MCF 10A (cell line): ENCODE results near the gene KRTAP10-7. TPM values are rescaled to one million over a fixed set of nuclear protein-coding genes. Genes with fewer than 3 reads are reported as not detected.
"Not testable (repeated sequence)": the region's sequence is repeated elsewhere in the genome, so short reads cannot be mapped to it uniquely, and the experiment has no call there.

Experiments
- BruUV-seq: library from RNA; stranded (reverse); fragments of 400-500 nt; replicated peaks from 2 replicates; lab custom pipeline; 2021; lab: Mats Ljungman, UMichigan
- CTCF ChIA-PET: fragments of 300-600 bp; sonication (Branson Sonifier 250); formaldehyde crosslinking; extraction: SDS; loops from one replicate; lab custom pipeline; 2021; ENCODE audit warnings: antibody characterized with exemption, inconsistent platforms; lab: Yijun Ruan, JAX
- POLR2A ChIA-PET: fragments of 300-600, 350-650 bp; sonication (Branson Sonifier 250); formaldehyde crosslinking; extraction: SDS; loops from one replicate; lab custom pipeline; 2020; ENCODE audit warnings: antibody characterized with exemption, inconsistent platforms; lab: Yijun Ruan, JAX
- DNase-seq: peaks from one replicate; pipeline ENCODE4 v3.0.0-alpha.2; 2018; ENCODE audit not compliant: unreplicated experiment
- H3K27ac Mint-ChIP-seq: one replicate; pipeline ENCODE4 v1.8.0; 2022; ENCODE audit warnings: mild to moderate bottlenecking, low read depth, mixed read lengths; ENCODE audit not compliant: unreplicated experiment
- H3K27me3 Mint-ChIP-seq: one replicate; pipeline ENCODE4 v1.8.0; 2022; ENCODE audit warnings: mixed read lengths; ENCODE audit not compliant: insufficient read depth, unreplicated experiment
- H3K36me3 Mint-ChIP-seq: one replicate; pipeline ENCODE4 v1.8.0; 2022; ENCODE audit warnings: mild to moderate bottlenecking, moderate library complexity, mixed read lengths; ENCODE audit not compliant: insufficient read depth, unreplicated experiment
- H3K4me1 Mint-ChIP-seq: one replicate; pipeline ENCODE4 v1.8.0; 2022; ENCODE audit warnings: mixed read lengths; ENCODE audit not compliant: insufficient read depth, unreplicated experiment
- H3K4me3 Mint-ChIP-seq: one replicate; pipeline ENCODE4 v1.8.0; 2022; ENCODE audit warnings: mild to moderate bottlenecking, moderate library complexity, mixed read lengths; ENCODE audit not compliant: unreplicated experiment
- H3K9me3 Mint-ChIP-seq: one replicate; pipeline ENCODE4 v1.8.0; 2022; ENCODE audit warnings: mixed read lengths; ENCODE audit not compliant: unreplicated experiment
- intact Hi-C: fragments of 100-400 bp; cut with micrococcal nuclease; formaldehyde crosslinking; loops from 2 replicates; pipeline ENCODE4 v1.14.1; 2022
- total RNA-seq: library from RNA; stranded (reverse); gene quantifications from 2 replicates; pipeline ENCODE4 v1.2.3, GENCODE V29; 2022
- TF ChIP-seq, protein P1 (sequence below): fragments of 200-600 bp; IDR thresholded peaks from one replicate; pipeline ENCODE4 v1.8.0; 2022; ENCODE audit warnings: antibody characterized with exemption, mild to moderate bottlenecking; ENCODE audit not compliant: unreplicated experiment

Gene KRTAP10-7
- total RNA-seq, 1 experiment from 2014 or later = not detected

DNA sequence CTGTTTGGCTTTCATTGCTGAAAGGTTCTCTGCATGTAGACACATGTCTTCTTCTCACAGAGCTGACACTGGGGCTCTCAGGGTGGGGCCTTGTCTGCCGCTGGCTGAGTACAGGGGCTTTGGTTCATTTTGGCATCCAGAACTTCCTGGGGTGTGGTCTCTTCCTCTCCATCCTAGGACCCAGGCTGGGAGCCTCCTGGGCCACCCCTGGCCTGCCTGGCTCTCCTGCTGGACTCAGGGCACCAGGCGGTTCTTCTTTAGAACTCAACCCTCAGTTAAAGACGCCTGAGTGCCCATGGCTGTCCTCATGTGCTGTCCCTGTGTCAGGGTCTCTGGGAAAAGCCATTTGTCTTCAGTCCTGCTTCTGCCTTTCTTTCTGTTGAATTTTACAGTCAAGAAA is 14.5 kb upstream of the KRTAP10-7 start:
- no peak overlapping the region for H3K27ac Mint-ChIP-seq
- H3K36me3 Mint-ChIP-seq = no peaks in the 10 kb centered on the region
- TF ChIP-seq, protein P1, sequence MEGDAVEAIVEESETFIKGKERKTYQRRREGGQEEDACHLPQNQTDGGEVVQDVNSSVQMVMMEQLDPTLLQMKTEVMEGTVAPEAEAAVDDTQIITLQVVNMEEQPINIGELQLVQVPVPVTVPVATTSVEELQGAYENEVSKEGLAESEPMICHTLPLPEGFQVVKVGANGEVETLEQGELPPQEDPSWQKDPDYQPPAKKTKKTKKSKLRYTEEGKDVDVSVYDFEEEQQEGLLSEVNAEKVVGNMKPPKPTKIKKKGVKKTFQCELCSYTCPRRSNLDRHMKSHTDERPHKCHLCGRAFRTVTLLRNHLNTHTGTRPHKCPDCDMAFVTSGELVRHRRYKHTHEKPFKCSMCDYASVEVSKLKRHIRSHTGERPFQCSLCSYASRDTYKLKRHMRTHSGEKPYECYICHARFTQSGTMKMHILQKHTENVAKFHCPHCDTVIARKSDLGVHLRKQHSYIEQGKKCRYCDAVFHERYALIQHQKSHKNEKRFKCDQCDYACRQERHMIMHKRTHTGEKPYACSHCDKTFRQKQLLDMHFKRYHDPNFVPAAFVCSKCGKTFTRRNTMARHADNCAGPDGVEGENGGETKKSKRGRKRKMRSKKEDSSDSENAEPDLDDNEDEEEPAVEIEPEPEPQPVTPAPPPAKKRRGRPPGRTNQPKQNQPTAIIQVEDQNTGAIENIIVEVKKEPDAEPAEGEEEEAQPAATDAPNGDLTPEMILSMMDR = no peak
- H3K27me3 Mint-ChIP-seq = peaks cover 61% of the 10 kb centered on the region
- H3K4me3 Mint-ChIP-seq = no peak overlapping the region
- peaks cover 8% of the 10 kb centered on the region for H3K9me3 Mint-ChIP-seq
- ChIA-PET CTCF (no interaction called here), POLR2A (no interaction called here)
- no peak for DNase-seq
- H3K4me1 Mint-ChIP-seq = no peaks in the 10 kb centered on the region
- BruUV-seq = no TSS peak
- intact Hi-C loops = no loop called here

DNA sequence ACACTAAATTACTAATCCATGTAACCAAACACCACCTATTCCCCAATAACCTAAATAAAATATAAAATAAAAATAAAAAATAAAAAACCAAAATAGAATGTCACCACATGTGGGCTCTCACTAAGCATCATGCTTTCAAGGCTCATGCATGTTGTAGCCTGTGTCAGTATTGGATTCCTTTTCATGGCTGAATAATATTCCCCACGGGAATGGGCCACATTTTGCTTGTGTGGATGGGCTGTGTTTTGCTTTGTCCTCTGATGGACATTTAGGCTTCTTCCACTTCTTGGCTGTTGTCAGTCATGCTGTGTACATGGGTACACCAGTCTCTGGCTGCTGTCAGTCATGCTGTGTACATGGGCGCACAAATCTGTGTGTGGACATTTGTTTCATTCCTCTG is 11.3 kb upstream of the KRTAP10-7 start:
- no peaks in the 10 kb centered on the region for H3K4me1 Mint-ChIP-seq
- peaks cover 5% of the 10 kb centered on the region for H3K36me3 Mint-ChIP-seq
- POLR2A ChIA-PET = no interaction called here
- H3K9me3 Mint-ChIP-seq = no peaks in the 10 kb centered on the region
- CTCF ChIA-PET = no interaction called here
- no peak for DNase-seq
- TF ChIP-seq, protein P1 = no peak
- H3K27ac Mint-ChIP-seq = no peak overlapping the region
- BruUV-seq = no TSS peak
- intact Hi-C loops = no loop called here
- H3K4me3 Mint-ChIP-seq = no peak overlapping the region
- H3K27me3 Mint-ChIP-seq = peaks cover 51% of the 10 kb centered on the region

DNA sequence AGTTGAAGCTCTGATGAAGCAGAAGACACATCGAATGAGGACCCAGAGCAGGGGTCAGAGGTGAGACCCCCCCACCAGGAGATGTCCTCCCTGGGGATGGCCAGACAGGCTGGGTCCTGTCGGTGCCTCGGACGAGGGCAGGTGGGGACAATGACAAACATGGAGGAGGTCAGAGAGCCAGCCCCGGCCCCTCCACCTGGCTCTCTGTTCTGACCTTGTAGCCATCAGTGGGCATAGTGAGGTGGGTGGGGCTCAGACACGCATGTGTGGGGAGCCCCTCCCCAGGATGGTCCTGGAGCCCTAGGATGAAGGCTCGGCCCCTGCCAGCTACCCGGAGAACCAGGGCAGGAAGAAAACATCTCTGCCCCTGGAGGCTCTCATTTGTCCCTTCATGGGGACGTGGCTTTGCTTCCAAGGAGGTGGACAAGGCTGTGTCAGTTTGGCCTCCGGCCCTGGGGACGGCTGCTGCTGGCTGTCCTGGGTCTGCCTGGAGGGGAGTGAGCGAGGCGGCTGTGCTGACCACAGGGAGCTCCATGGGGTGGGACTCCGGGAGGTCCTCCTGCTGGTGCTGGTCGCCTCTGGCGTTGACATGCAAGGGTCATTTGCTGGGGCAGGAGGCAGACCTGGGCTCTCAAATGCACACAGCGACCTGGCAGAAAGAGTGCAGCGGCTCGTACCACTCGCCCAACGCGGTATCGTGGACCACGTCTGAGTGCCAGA is 10.7 kb upstream of the KRTAP10-7 start:
- H3K4me1 Mint-ChIP-seq = no peaks in the 10 kb centered on the region
- no TSS peak for BruUV-seq
- H3K4me3 Mint-ChIP-seq = no peak overlapping the region
- H3K27ac Mint-ChIP-seq = no peak overlapping the region
- peaks cover 45% of the 10 kb centered on the region for H3K27me3 Mint-ChIP-seq
- no peak for DNase-seq
- H3K9me3 Mint-ChIP-seq = no peaks in the 10 kb centered on the region
- ChIA-PET CTCF (interaction anchor here (0.6 kb wide), 1 partner anchor 43 kb away, joined by 4 read pairs; no protein-coding TSS in a partner anchor), POLR2A (no interaction called here)
- H3K36me3 Mint-ChIP-seq = peaks cover 5% of the 10 kb centered on the region
- intact Hi-C loops = no loop called here
- TF ChIP-seq, protein P1 = no peak

DNA sequence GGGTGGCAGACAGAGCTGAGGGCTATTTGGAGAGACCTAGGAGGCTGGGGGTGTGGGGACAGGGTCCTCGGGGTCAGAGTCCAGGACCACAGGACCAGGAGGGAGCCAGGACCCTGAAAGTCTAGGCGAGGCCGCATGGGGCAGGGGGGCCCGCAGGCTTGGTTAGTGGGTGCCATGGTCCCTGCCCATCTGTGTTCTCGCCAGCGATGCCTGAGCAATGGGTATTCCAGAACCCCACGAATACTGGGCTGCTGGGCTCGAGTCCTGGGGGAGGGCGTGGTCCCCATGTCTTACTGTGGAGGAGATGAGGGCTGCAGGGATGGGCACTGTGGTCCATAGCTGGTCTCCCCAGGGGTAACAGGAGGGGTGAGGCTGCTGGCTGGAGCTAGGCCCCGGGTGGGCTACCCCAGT is 10.1 kb upstream of the KRTAP10-7 start:
- Mint-ChIP-seq H3K36me3 (peaks cover 5% of the 10 kb centered on the region), H3K9me3 (no peaks in the 10 kb centered on the region), H3K4me1 (no peaks in the 10 kb centered on the region), H3K4me3 (no peak overlapping the region), H3K27ac (no peak overlapping the region), H3K27me3 (peaks cover 39% of the 10 kb centered on the region)
- no peak for DNase-seq
- intact Hi-C loops = no loop called here
- BruUV-seq = no TSS peak
- ChIA-PET CTCF (interaction anchor here (0.6 kb wide), 2 partner anchors 44 to 358 kb away, joined by 4 read pairs; no protein-coding TSS in a partner anchor), POLR2A (no interaction called here)
- TF ChIP-seq, protein P1 = no peak

DNA sequence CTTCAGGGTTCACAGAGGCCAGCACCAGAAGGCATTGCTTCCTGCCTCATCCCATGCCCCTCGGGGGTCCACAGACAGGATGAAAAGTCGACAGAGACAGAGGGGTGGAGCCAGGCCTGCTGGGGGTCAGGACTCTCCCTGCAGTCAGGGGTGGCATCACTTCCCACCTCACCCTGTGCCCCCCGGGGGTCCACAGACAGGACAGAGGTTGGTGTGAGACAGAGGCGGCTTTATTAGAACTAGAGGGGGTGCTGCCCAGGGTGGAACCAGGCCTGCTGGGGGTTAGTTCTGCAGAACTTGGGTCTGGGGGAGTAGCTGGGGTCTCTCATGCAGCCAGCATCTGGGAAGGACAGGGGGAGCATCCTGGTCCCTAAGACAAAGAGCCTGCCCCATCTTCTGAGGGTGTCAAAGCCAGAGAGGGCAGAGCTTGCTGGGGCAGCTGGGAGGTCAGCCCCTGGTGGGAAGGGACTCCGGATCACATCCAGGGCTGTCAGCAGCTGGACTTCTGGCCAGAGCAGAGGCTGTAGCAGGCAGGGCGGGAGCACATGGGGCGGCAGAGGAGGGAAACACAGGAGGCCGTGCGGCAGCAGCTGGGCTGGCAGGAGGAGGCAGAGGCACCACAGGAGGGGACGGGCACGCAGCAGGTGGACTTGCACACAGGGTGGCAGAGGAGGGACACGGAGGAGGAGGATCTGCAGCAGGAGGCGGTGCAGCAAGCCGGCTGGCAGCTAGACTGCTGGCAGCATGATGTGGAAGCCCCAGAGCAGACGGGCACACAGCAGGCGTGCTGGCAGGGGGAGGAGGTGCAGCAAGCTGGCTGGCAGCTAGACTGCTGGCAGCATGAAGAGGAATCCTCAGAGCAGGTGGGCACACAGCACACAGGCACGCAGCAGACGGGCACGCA is 9.2 kb upstream of the KRTAP10-7 start:
- H3K4me1 Mint-ChIP-seq, POLR2A ChIA-PET, H3K9me3 Mint-ChIP-seq, H3K4me3 Mint-ChIP-seq, H3K27ac Mint-ChIP-seq, BruUV-seq, H3K36me3 Mint-ChIP-seq, intact Hi-C loops, DNase-seq: not testable (repeated sequence)
- CTCF ChIA-PET = interaction anchor here (0.6 kb wide), 2 partner anchors 149 to 357 kb away, joined by 3 to 4 read pairs; no protein-coding TSS in a partner anchor
- H3K27me3 Mint-ChIP-seq = peaks cover 31% of the 10 kb centered on the region

DNA sequence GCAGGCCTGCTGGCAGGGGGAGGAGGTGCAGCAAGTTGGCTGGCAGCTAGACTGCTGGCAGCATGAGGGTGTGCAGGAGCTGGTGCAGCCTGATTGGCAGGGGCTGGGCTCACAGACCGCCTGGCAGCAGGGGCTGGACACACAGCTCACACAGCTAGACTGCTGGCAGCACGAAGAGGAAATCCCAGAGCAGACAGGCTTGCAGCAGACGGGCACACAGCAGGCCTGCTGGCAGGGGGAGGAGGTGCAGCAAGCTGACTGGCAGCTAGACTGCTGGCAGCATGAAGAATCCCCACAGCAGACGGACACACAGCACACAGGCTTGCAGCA is 8.6 kb upstream of the KRTAP10-7 start:
- POLR2A ChIA-PET, H3K4me1 Mint-ChIP-seq, DNase-seq, intact Hi-C loops, H3K36me3 Mint-ChIP-seq, H3K27ac Mint-ChIP-seq, H3K4me3 Mint-ChIP-seq, H3K9me3 Mint-ChIP-seq, BruUV-seq: not testable (repeated sequence)
- CTCF ChIA-PET = interaction anchor here (0.6 kb wide), 1 partner anchor 148 kb away, joined by 3 read pairs; no protein-coding TSS in a partner anchor
- H3K27me3 Mint-ChIP-seq = peaks cover 24% of the 10 kb centered on the region
